ENCODE data around the gene FAM120AOS.
A peak's percentile ranks its signal among the peaks of the same experiment; 100 is the strongest.

Gene FAM120AOS

DNA sequence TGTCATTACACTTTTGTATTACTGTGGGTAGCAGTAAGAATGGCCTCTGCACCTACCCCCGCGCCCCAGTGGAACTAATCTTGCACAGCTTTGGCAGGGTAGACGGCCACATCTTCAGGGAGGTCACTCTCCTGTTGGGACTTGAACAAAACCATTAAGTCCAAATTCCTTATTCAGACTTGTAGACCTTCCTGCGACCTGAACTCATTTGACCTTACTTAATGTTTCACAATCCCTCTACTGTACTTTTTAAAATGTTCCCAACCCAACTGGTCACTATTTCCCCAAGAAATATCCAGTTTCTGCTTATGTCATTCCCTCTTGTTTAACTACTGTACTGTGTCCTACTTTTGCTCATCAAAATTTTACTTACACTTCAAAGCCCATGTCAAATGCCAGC, 5.3 kb upstream of the FAM120AOS start:
- Histone ChIP-seq H3K4me3 (replicated peaks; ENCODE audit: low read depth, low read length) (no peak overlapping the region), H3K36me3 (ENCODE audit: control insufficient read depth, insufficient read depth, low read length) (no peaks in the 10 kb centered on the region), H3K27me3 (replicated peaks; ENCODE audit: control insufficient read depth, insufficient read depth, low read length) (no peaks in the 10 kb centered on the region)
- TF ChIP-seq, protein P1, sequence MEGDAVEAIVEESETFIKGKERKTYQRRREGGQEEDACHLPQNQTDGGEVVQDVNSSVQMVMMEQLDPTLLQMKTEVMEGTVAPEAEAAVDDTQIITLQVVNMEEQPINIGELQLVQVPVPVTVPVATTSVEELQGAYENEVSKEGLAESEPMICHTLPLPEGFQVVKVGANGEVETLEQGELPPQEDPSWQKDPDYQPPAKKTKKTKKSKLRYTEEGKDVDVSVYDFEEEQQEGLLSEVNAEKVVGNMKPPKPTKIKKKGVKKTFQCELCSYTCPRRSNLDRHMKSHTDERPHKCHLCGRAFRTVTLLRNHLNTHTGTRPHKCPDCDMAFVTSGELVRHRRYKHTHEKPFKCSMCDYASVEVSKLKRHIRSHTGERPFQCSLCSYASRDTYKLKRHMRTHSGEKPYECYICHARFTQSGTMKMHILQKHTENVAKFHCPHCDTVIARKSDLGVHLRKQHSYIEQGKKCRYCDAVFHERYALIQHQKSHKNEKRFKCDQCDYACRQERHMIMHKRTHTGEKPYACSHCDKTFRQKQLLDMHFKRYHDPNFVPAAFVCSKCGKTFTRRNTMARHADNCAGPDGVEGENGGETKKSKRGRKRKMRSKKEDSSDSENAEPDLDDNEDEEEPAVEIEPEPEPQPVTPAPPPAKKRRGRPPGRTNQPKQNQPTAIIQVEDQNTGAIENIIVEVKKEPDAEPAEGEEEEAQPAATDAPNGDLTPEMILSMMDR (IDR thresholded peaks at IDR 0.05; ENCODE audit: insufficient read depth, low read length, poor library complexity, severe bottlenecking) = no peak
- no peak for DNase-seq (ENCODE audit: extremely low read depth, insufficient read length)

GRCh38 chr9:93457006-93457405, 3.6 kb upstream of the FAM120AOS start:
- DNase-seq (ENCODE audit: extremely low read depth, insufficient read length) = no peak
- TF ChIP-seq, protein P1 (IDR thresholded peaks at IDR 0.05; ENCODE audit: insufficient read depth, low read length, poor library complexity, severe bottlenecking) = no peak
- H3K4me3 ChIP-seq (replicated peaks; ENCODE audit: low read depth, low read length) = no peak overlapping the region
- no peaks in the 10 kb centered on the region for H3K27me3 ChIP-seq (replicated peaks; ENCODE audit: control insufficient read depth, insufficient read depth, low read length)
- H3K36me3 ChIP-seq (ENCODE audit: control insufficient read depth, insufficient read depth, low read length) = no peaks in the 10 kb centered on the region

DNA sequence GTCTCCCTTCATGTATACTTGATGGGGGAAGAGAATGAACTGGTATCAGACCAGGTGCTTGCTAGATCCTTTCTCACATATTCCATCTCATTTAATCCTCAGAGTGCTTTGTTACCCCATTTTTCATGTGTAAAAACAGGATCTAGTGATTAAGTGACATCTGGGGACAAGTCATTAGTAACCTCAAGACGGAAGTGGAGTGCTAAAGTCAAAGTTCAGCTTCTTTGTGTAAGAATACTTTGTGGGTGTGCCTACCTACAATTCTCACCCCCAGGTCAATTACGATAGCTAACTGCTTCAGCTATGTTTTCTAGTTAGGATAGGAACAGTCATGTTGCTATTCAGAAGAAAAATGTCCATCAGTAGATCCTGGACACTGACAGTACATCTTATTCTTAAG, 3.1 kb upstream of the FAM120AOS start:
- Histone ChIP-seq H3K27me3 (replicated peaks; ENCODE audit: control insufficient read depth, insufficient read depth, low read length) (no peaks in the 10 kb centered on the region), H3K4me3 (replicated peaks; ENCODE audit: low read depth, low read length) (no peak overlapping the region), H3K36me3 (ENCODE audit: control insufficient read depth, insufficient read depth, low read length) (no peaks in the 10 kb centered on the region)
- TF ChIP-seq, protein P1 (IDR thresholded peaks at IDR 0.05; ENCODE audit: insufficient read depth, low read length, poor library complexity, severe bottlenecking) = no peak
- peak; percentile 40 for DNase-seq (ENCODE audit: extremely low read depth, insufficient read length)

- no peaks in the 10 kb centered on the region for H3K27me3 ChIP-seq (replicated peaks; ENCODE audit: control insufficient read depth, insufficient read depth, low read length)
- no peak overlapping the region for H3K4me3 ChIP-seq (replicated peaks; ENCODE audit: low read depth, low read length)
- TF ChIP-seq, protein P1 (IDR thresholded peaks at IDR 0.05; ENCODE audit: insufficient read depth, low read length, poor library complexity, severe bottlenecking) = no peak
- no peaks in the 10 kb centered on the region for H3K36me3 ChIP-seq (ENCODE audit: control insufficient read depth, insufficient read depth, low read length)
- no peak for DNase-seq (ENCODE audit: extremely low read depth, insufficient read length)
Observed at GRCh38 chr9:93456022-93456421, 2.6 kb upstream of the FAM120AOS start.

DNA sequence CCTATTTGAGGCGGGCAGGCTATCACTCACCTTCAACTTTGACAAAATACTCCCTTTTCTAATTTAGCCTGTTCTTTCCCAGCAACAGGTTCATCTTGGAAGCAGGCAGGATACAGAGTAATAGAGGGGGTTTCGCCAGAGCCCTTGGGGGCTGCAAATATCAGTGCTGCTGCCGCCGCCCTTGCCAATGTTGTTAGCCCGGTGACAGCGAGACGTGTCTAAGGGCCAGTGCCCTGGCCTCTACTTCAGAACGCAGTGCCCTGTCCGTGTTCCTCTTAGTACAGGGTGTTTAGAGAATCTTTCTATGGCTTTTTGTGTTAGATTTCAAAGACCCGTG, 703 bp downstream of the FAM120AOS start:
- TF ChIP-seq, protein P1 (IDR thresholded peaks at IDR 0.05; ENCODE audit: insufficient read depth, low read length, poor library complexity, severe bottlenecking) = no peak
- Histone ChIP-seq H3K4me3 (replicated peaks; ENCODE audit: low read depth, low read length) (peak overlapping the region; percentile 93), H3K27me3 (replicated peaks; ENCODE audit: control insufficient read depth, insufficient read depth, low read length) (no peaks in the 10 kb centered on the region), H3K36me3 (ENCODE audit: control insufficient read depth, insufficient read depth, low read length) (no peaks in the 10 kb centered on the region; the same call in 1 of the 2 replicates)
- DNase-seq (ENCODE audit: extremely low read depth, insufficient read length) = no peak
